Spinal cord (tissue), 10 donors: ENCODE data around the gene CACUL1. TPM values are rescaled to one million over a fixed set of nuclear protein-coding genes. Genes with fewer than 3 reads are reported as not detected.

Experiments
- DNase-seq, 6 donors: peaks; one replicate each; pipeline versions ENCODE4 v3.0.0 to v3.0.0-alpha.2; 2013 to 2015; ENCODE audit warnings: low spot score in 6 of 6, low read depth in 4 of 6
- H3K27ac ChIP-seq: one replicate; pipeline ENCODE4 v1.5.1; 2013; ENCODE audit warnings: low read depth, low read length, control low read depth
- H3K27me3 ChIP-seq: one replicate; pipeline ENCODE4 v1.6.1; 2013; ENCODE audit warnings: low read length; ENCODE audit not compliant: control insufficient read depth, insufficient read depth
- H3K36me3 ChIP-seq: one replicate; pipeline ENCODE4 v1.6.1; 2013; ENCODE audit warnings: low read length; ENCODE audit not compliant: control insufficient read depth, insufficient read depth
- H3K4me1 ChIP-seq: one replicate; pipeline ENCODE4 v1.6.1; 2013; ENCODE audit warnings: low read length; ENCODE audit not compliant: control insufficient read depth, insufficient read depth
- H3K4me3 ChIP-seq: one replicate; pipeline ENCODE4 v1.5.1; 2013; ENCODE audit warnings: low read depth, low read length, control low read depth
- H3K9me3 ChIP-seq: one replicate; pipeline ENCODE4 v1.6.1; 2013; ENCODE audit warnings: low read length; ENCODE audit not compliant: control insufficient read depth, insufficient read depth
- WGBS: methylation state at CpG from one replicate; pipeline ENCODE4 v1.1.5; 2013; ENCODE audit warnings: missing lambda C conversion rate; ENCODE audit not compliant: insufficient coverage; 5-methylcytosine and 5-hydroxymethylcytosine counted together
- polyA plus RNA-seq, 2 donors: library from polyadenylated mRNA; unstranded; fragments of 120-200 nt; gene quantifications; one replicate each; pipeline ENCODE4 v1.2.1, GENCODE V29; 2013; ENCODE audit not compliant: insufficient read length in 2 of 2
- total RNA-seq, 2 donors: library from RNA; depleted of rRNA in 1 of 2; stranded (reverse); fragments of 120-200 nt in 1 of 2; fragments of >200 nt in 1 of 2; gene quantifications; one replicate each; pipeline versions ENCODE4 v1.2.3 to v1.2.4, GENCODE V29; 2013 to 2014
- donor health status: healthy.

Gene CACUL1
- total and polyA plus RNA-seq, 4 donors, result 20.1 to 43.5 (median 28.5) TPM

- no peak for DNase-seq
- WGBS, result 86% methylated on average over 6 of the region's 7 CpGs
Measured at GRCh38 chr10:118698421-118698820, 56.3 kb downstream of the CACUL1 start.

GRCh38 chr10:118694848-118695247, 59.9 kb downstream of the CACUL1 start:
- no peak overlapping the region for H3K27ac ChIP-seq
- no peak for DNase-seq
- no peaks in the 10 kb centered on the region for H3K9me3 ChIP-seq
- no peaks in the 10 kb centered on the region for H3K4me1 ChIP-seq
- no peak overlapping the region for H3K4me3 ChIP-seq
- H3K36me3 ChIP-seq, result peaks cover 7% of the 10 kb centered on the region
- H3K27me3 ChIP-seq, result no peaks in the 10 kb centered on the region

More at GRCh38 chr10:118698421-118698820, 56.3 kb downstream of the CACUL1 start:
- Histone ChIP-seq H3K27me3 (no peaks in the 10 kb centered on the region), H3K4me1 (no peaks in the 10 kb centered on the region), H3K9me3 (no peaks in the 10 kb centered on the region), H3K4me3 (no peak overlapping the region), H3K36me3 (peaks cover 10% of the 10 kb centered on the region), H3K27ac (no peak overlapping the region)

DNA sequence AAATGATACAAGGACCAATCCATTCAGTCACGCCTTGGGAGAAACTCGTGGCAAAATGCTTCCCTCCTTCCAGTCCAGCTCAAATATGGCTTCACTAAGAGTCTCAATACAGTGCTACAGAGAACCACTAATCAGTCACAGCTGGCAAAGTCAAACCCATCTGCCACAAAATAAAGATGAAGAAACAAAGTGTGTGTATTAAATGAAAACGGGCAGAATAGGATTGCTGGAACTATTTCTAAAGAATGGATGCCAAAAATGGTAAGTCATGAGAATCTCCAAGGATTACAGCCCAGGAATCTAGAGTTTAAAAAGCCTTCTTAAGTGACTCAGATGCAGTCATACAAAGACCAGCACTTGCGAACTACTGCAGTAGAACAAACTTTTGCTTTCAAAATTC, 61.9 kb downstream of the CACUL1 start:
- WGBS, result 57% methylated on average over 1 of the region's 4 CpGs
- H3K4me3 ChIP-seq, result no peak overlapping the region
- no peaks in the 10 kb centered on the region for H3K27me3 ChIP-seq
- H3K27ac ChIP-seq, result no peak overlapping the region
- DNase-seq, result peak in 2 of 6 donors; percentile 25 to 76
- H3K9me3 ChIP-seq, result no peaks in the 10 kb centered on the region
- peaks cover 3% of the 10 kb centered on the region for H3K36me3 ChIP-seq
- no peaks in the 10 kb centered on the region for H3K4me1 ChIP-seq

- H3K4me1 ChIP-seq, result no peaks in the 10 kb centered on the region
- 100% methylated on average over 1 of the region's 4 CpGs for WGBS
- H3K4me3 ChIP-seq, result no peak overlapping the region
- H3K27me3 ChIP-seq, result no peaks in the 10 kb centered on the region
- H3K27ac ChIP-seq, result no peak overlapping the region
- no peaks in the 10 kb centered on the region for H3K9me3 ChIP-seq
- DNase-seq, result no peak
- peaks cover 3% of the 10 kb centered on the region for H3K36me3 ChIP-seq
Measured at GRCh38 chr10:118689070-118689858, 65.5 kb downstream of the CACUL1 start.

- DNase-seq, result no peak
- Histone ChIP-seq H3K27ac (no peak overlapping the region), H3K36me3 (no peaks in the 10 kb centered on the region)
Measured at GRCh38 chr10:118687472-118687871, 67.3 kb downstream of the CACUL1 start.

DNA sequence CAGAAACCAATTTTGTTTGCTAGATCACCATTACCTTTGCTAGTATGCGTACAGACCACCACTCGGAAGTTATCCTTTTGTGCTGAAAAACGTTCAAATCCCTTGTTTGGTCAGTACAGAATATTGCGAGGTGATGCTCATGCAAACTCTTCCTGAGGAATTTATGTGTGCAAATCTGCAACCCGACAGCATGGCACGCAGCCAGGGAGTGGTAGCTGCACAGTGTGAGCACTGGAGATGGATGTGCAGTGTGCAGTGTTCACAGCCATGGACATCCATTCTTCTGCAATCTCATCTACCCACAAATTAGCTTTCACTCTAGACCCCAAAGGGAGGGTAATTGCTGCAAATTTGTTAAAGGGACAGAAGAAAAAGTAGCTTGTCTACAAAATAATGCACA, 72.2 kb downstream of the CACUL1 start:
- WGBS, result 73% methylated on average over 4 of the region's 6 CpGs
- peak in 2 of 6 donors; percentile 15 to 73 for DNase-seq
- Histone ChIP-seq H3K27me3 (no peaks in the 10 kb centered on the region), H3K27ac (no peak overlapping the region), H3K4me3 (no peak overlapping the region), H3K9me3 (no peaks in the 10 kb centered on the region), H3K36me3 (no peaks in the 10 kb centered on the region), H3K4me1 (no peaks in the 10 kb centered on the region)

More at GRCh38 chr10:118687472-118687871, 67.3 kb downstream of the CACUL1 start:
- H3K4me3 ChIP-seq, result no peak overlapping the region
- H3K27me3 ChIP-seq, result no peaks in the 10 kb centered on the region
- H3K4me1 ChIP-seq, result no peaks in the 10 kb centered on the region
- no peaks in the 10 kb centered on the region for H3K9me3 ChIP-seq

GRCh38 chr10:118680197-118680596, 74.6 kb downstream of the CACUL1 start:
- H3K27ac ChIP-seq, result no peak overlapping the region
- no peaks in the 10 kb centered on the region for H3K27me3 ChIP-seq
- H3K4me1 ChIP-seq, result no peaks in the 10 kb centered on the region
- no peaks in the 10 kb centered on the region for H3K9me3 ChIP-seq
- no CpG with 5 or more reads among the region's 1 CpG for WGBS
- DNase-seq, result no peak
- H3K36me3 ChIP-seq, result no peaks in the 10 kb centered on the region
- H3K4me3 ChIP-seq, result no peak overlapping the region

GRCh38 chr10:118674226-118674919, 80.4 kb downstream of the CACUL1 start:
- Histone ChIP-seq H3K4me3 (no peak overlapping the region), H3K27me3 (no peaks in the 10 kb centered on the region), H3K9me3 (no peaks in the 10 kb centered on the region), H3K36me3 (no peaks in the 10 kb centered on the region), H3K27ac (no peak overlapping the region), H3K4me1 (peaks cover 40% of the 10 kb centered on the region)
- DNase-seq, result peak in 1 of 6 donors; percentile 28
- WGBS, result 83% methylated on average over 10 of the region's 11 CpGs

DNA sequence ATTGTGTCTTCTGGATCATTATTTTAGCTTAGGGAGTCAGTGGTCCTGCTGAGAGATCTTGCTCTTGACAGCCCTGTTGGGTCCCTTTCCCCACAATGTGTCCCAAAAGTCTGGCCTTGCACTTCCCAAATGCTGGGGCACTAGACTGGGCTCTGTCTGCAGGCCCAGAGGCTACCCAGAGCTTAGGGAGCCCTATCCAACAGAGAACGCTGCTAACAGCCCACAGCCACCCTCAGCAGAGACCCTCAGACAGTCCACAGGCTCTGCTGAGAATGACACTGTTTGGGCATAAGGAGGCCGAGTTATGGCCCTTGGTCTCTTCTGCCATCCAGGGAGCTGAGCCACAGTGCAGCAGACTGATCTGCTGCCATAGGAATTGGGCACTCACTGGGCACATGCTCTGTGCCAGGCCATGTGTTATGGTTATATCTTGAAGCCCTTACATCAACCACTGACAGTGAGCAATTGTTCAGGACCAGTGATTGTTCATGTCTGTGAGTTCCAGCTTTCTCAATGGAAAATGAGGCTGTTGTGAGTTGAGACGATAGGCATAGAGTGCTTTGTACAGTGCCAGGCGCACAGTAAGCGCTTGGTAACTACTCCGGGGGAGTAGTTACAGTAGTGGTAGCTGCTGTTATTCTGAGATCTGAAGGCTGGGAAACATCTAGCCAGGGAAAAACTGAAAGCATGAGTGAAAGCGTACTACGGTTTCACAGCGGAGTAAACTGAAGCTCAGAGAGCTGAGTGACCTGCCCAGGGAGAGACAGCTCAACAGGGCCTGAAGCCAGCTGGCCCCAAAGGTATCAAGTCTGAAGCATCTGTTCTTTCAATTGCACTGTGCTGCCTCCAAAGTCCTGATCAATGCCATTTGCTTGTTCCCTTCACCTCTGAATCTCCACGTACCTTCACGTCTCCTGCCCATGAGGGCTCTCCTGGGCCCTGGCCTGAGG, 81.7 kb downstream of the CACUL1 start:
- peak in 1 of 6 donors; percentile 47 for DNase-seq
- H3K27me3 ChIP-seq, result no peaks in the 10 kb centered on the region
- H3K9me3 ChIP-seq, result no peaks in the 10 kb centered on the region
- no peak overlapping the region for H3K27ac ChIP-seq
- H3K36me3 ChIP-seq, result no peaks in the 10 kb centered on the region
- WGBS, result 72% methylated on average over 11 of the region's 11 CpGs
- H3K4me3 ChIP-seq, result no peak overlapping the region
- H3K4me1 ChIP-seq, result peaks cover 54% of the 10 kb centered on the region
